ENCODE data around the gene STOM.

DNA sequence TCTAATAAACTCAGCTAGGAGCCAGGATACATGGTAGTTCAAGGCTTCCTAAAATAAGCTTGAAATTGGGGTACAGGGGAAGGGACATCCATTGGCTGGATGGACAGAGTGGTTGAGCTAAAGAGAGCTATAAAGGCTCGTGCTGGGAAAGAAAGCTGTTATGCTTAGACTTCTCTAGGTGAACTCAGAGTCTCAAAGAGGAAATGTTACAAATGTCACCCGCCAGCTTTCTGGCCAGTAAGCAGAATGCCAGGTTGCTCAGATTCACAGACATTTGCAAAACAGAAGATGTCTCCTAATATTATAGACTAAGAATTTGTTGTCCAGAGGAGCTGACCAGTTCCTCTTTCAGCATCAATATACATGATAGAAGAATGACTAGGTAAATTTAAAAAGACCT is 30.6 kb downstream of the STOM start:
- TF ChIP-seq, protein P1, sequence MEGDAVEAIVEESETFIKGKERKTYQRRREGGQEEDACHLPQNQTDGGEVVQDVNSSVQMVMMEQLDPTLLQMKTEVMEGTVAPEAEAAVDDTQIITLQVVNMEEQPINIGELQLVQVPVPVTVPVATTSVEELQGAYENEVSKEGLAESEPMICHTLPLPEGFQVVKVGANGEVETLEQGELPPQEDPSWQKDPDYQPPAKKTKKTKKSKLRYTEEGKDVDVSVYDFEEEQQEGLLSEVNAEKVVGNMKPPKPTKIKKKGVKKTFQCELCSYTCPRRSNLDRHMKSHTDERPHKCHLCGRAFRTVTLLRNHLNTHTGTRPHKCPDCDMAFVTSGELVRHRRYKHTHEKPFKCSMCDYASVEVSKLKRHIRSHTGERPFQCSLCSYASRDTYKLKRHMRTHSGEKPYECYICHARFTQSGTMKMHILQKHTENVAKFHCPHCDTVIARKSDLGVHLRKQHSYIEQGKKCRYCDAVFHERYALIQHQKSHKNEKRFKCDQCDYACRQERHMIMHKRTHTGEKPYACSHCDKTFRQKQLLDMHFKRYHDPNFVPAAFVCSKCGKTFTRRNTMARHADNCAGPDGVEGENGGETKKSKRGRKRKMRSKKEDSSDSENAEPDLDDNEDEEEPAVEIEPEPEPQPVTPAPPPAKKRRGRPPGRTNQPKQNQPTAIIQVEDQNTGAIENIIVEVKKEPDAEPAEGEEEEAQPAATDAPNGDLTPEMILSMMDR (conservative IDR thresholded peaks at IDR 0.05), result no peak
- no peak for TF ChIP-seq ZFX (IDR thresholded peaks at IDR 0.05)

Data from C4-2B (cell line).